ENCODE measurements around the gene SNF8.

The SNF8 gene

DNA sequence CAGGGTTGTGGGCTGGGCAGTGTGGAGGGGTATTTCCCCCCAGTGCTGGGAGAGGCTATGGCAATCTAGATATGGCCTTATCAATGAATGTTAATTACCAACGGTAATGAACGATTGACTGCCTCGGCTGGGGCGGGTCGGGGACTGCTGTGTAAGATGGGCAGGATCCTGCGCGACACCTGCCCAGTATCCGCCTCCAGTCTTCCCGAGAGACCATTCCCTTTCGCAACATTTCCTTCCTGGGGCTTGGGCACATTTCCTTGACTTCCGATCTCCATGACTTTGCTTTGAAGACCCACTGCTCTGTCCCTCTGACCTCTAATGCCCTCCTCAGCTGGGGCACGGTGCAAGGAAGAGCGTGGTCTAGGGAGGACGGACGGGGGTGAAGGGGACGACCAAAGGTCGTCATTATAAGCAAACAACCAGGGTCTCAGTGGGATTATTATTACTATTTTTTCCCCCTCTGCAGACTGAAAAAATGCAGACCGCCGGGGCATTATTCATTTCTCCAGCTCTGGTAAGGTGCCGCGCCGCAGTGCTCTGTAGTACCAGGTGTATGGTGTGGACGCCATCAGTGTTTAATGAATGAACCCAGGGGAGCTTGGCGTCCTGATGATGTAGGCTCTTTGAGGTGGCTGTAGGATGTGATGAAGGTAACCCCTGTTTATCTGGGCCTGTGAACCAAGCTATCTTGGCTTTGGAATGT is 51.5 kb downstream of the SNF8 start:
- DNase-seq = no peak

DNA sequence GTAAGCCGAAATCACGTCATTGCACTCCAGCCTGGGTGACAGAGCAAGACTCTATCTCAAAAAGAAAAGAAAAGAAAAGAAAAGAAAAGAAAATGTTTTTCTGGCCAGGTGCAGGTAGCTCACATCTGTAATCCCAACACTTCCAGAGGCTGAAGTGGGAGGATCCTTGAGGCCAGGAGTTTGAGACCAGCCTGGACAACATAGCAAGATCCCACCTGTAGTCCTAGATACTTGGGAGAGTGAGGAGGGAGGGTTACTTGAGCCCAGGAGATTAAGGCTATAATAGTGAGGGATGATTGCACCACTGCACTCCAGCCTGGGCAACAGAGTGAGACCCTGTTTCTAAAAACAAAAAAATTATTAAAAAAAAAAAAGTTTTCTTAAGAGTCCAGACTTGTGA is 54.6 kb downstream of the SNF8 start:
- DNase-seq = no peak

DNA sequence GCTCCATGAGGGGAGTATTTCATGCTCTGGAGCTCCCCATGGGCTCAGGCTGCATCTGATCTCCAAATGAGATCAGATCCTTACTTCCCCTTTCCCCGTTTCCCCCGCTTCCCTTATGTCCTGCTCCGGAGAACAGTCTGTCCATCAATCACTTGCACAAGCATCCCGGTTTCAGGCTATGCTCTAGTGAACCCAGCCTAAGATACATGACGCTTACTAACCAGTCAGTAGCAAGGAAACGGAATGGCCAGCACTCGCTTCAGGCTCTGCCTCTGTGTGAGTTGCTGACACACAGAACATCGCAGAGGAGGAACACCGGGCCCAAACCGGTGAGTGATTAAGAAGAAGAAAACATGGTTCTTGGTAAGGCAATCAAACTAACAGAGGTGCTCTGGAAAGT is 61.5 kb downstream of the SNF8 start:
- no peak for DNase-seq

DNA sequence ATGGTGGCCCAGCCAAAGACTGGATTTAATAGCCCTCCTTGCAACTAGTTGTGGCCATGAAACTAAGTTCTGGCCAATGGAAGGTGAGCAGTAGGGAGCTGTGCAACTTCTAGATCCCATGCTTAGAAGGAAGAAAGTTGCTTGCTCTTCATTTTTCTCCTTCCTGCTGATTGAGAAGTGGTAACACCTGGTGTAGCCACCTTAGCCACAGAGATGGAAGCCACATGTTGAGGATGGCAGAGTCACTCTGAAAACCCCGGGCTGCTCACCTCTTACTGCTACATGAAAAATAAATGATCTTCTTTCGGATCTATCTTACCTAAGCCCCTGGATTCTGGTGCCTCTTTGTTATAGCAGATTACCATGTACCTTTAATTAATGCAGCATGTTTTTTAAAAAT is 62.4 kb downstream of the SNF8 start:
- DNase-seq = no peak
